ENCODE results near the gene UNK. TPM values are rescaled to one million over a fixed set of nuclear protein-coding genes. Genes with fewer than 3 reads are reported as not detected.
"Not testable (repeated sequence)": the region's sequence is repeated elsewhere in the genome, so short reads cannot be mapped to it uniquely, and the experiment has no call there.

UNK gene
- total and polyA plus RNA-seq, 4 donors: 15.5 to 72.4 (median 25.7) TPM

GRCh38 chr17:75759457-75759856, 25.1 kb upstream of the UNK start:
- Histone ChIP-seq H3K9me3 (ENCODE audit: control insufficient read depth in 4 of 4, insufficient read depth in 3 of 4, low read length in 3 of 4) (peaks cover 0 to 2% (median 0%) of the 10 kb centered on the region in 4 donors), H3K36me3 (ENCODE audit: control insufficient read depth in 4 of 4, insufficient read depth in 4 of 4, low read length in 4 of 4) (peaks cover 0 to 24% (median 0%) of the 10 kb centered on the region in 4 donors), H3K27me3 (ENCODE audit: control insufficient read depth in 3 of 3, insufficient read depth in 3 of 3, low read length in 2 of 3) (no peaks in the 10 kb centered on the region), H3K27ac (ENCODE audit: low read depth in 1 of 2, low read length in 1 of 2) (no peak overlapping the region), H3K4me1 (ENCODE audit: control insufficient read depth in 5 of 5, insufficient read depth in 5 of 5, low read length in 5 of 5) (peaks cover 0 to 9% (median 8%) of the 10 kb centered on the region in 5 donors), H3K9ac (ENCODE audit: insufficient read depth in 1 of 2, low read length in 2 of 2) (no peak overlapping the region), H3K4me3 (no peak overlapping the region)
- DNase-seq (no peak), ATAC-seq (ENCODE audit: insufficient read depth, low FRiP score) (no peak)
- WGBS, 2 donors: 81 to 86% methylated on average over 3 of the region's 3 CpGs
- TF ChIP-seq CTCF (IDR thresholded peaks at IDR 0.05; ENCODE audit: control extremely low read depth, extremely low read depth): no peak

- not testable (repeated sequence) for H3K27ac ChIP-seq (ENCODE audit: low read depth in 1 of 2, low read length in 1 of 2); H3K4me3 ChIP-seq; ATAC-seq (ENCODE audit: insufficient read depth, low FRiP score); DNase-seq; H3K9ac ChIP-seq (ENCODE audit: insufficient read depth in 1 of 2, low read length in 2 of 2); H3K27me3 ChIP-seq (ENCODE audit: control insufficient read depth in 3 of 3, insufficient read depth in 3 of 3, low read length in 2 of 3); H3K9me3 ChIP-seq (ENCODE audit: control insufficient read depth in 4 of 4, insufficient read depth in 3 of 4, low read length in 3 of 4)
- Histone ChIP-seq H3K4me1 (ENCODE audit: control insufficient read depth in 5 of 5, insufficient read depth in 5 of 5, low read length in 5 of 5) (peaks cover 0 to 12% (median 8%) of the 10 kb centered on the region in 5 donors), H3K36me3 (ENCODE audit: control insufficient read depth in 4 of 4, insufficient read depth in 4 of 4, low read length in 4 of 4) (peaks cover 0 to 22% (median 0%) of the 10 kb centered on the region in 4 donors)
- WGBS, 2 donors: 91 to 93% methylated on average over 6 of the region's 6 CpGs
These were observed 24.5 kb upstream of the UNK start for GRCh38 chr17:75759978-75760640.

DNA sequence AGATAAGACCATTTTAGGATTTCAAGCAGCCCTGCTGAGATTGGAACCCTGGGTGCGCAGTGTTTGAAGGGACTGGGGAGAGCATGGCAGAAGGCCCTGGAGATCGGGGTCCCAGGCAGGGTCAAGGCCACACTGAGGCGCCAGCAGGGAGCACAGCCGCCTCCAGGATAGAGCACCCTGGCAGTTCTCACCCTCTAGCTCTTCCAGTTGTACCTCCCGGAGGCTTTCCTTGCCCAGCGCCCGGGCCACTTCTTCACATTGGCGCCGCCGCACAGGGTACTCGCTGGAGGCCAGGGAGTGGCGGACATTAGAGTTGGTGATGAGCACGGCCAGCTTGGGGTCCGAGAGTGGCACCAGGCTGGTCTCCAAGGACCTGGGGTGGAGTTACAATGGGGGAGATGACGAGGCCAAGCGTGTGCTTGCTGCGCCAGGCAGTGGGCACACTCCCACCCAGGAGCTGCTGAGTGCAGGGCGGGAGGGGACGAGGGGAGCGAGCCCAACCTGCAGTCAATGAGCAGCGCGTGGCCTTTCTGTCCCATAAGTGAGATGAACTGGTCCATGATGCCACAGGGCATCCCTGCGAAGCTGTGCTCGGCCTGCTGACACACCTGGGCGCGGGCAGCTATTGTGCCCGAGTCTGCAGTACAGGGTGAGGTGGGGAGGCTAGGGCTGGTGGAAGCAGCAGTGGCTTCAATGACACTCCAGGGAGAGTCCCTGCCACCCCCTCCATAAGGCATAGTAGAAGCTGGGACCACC, 21.9 kb upstream of the UNK start:
- Histone ChIP-seq H3K27ac (ENCODE audit: low read depth in 1 of 2, low read length in 1 of 2) (no peak overlapping the region), H3K4me3 (no peak overlapping the region), H3K27me3 (ENCODE audit: control insufficient read depth in 3 of 3, insufficient read depth in 3 of 3, low read length in 2 of 3) (no peaks in the 10 kb centered on the region), H3K9ac (ENCODE audit: insufficient read depth in 1 of 2, low read length in 2 of 2) (no peak overlapping the region), H3K4me1 (ENCODE audit: control insufficient read depth in 5 of 5, insufficient read depth in 5 of 5, low read length in 5 of 5) (peaks cover 0 to 12% (median 8%) of the 10 kb centered on the region in 5 donors), H3K36me3 (ENCODE audit: control insufficient read depth in 4 of 4, insufficient read depth in 4 of 4, low read length in 4 of 4) (peaks cover 0 to 10% (median 0%) of the 10 kb centered on the region in 4 donors), H3K9me3 (ENCODE audit: control insufficient read depth in 4 of 4, insufficient read depth in 3 of 4, low read length in 3 of 4) (peaks cover 0 to 2% (median 0%) of the 10 kb centered on the region in 4 donors)
- TF ChIP-seq CTCF (IDR thresholded peaks at IDR 0.05; ENCODE audit: control extremely low read depth, extremely low read depth): no peak
- 96 to 97% methylated on average over 27 of the region's 27 CpGs for WGBS, 2 donors
- DNase-seq (no peak), ATAC-seq (ENCODE audit: insufficient read depth, low FRiP score) (no peak)

GRCh38 chr17:75763269-75763607, 21.4 kb upstream of the UNK start:
- no peak overlapping the region for H3K27ac ChIP-seq (ENCODE audit: low read depth in 1 of 2, low read length in 1 of 2)
- 93 to 96% methylated on average over 3 of the region's 3 CpGs for WGBS, 2 donors
- no peak overlapping the region for H3K9ac ChIP-seq (ENCODE audit: insufficient read depth in 1 of 2, low read length in 2 of 2)
- TF ChIP-seq CTCF (IDR thresholded peaks at IDR 0.05; ENCODE audit: control extremely low read depth, extremely low read depth): no peak
- no peaks in the 10 kb centered on the region for H3K27me3 ChIP-seq (ENCODE audit: control insufficient read depth in 3 of 3, insufficient read depth in 3 of 3, low read length in 2 of 3)
- DNase-seq: no peak
- H3K4me1 ChIP-seq (ENCODE audit: control insufficient read depth in 5 of 5, insufficient read depth in 5 of 5, low read length in 5 of 5): peaks cover 0 to 12% (median 8%) of the 10 kb centered on the region in 5 donors
- no peak for ATAC-seq (ENCODE audit: insufficient read depth, low FRiP score)
- no peak overlapping the region for H3K4me3 ChIP-seq
- H3K36me3 ChIP-seq (ENCODE audit: control insufficient read depth in 4 of 4, insufficient read depth in 4 of 4, low read length in 4 of 4): peaks cover 0 to 5% (median 0%) of the 10 kb centered on the region in 4 donors
- H3K9me3 ChIP-seq (ENCODE audit: control insufficient read depth in 4 of 4, insufficient read depth in 3 of 4, low read length in 3 of 4): peaks cover 0 to 2% (median 0%) of the 10 kb centered on the region in 4 donors
